HEK293 (cell line): ENCODE data around the gene GPR153.

ENCODE experiments used
- GLIS2 ChIP-seq: fragments of 450-650 bp; formaldehyde crosslinking; IDR thresholded peaks from 2 replicates; pipeline ENCODE4 v1.5.1; 2016; ENCODE audit warnings: missing biosample characterization, missing genetic modification characterization
- HOXD13 ChIP-seq: sonication (generic); formaldehyde crosslinking; IDR thresholded peaks from 2 replicates; pipeline ENCODE4 v1.8.0; 2022; ENCODE audit warnings: missing genetic modification reagents, borderline replicate concordance
- MEIS1 ChIP-seq: sonication (generic); formaldehyde crosslinking; IDR thresholded peaks from 2 replicates; pipeline ENCODE4 v1.8.1; 2022; ENCODE audit warnings: missing genetic modification reagents, mild to moderate bottlenecking, borderline replicate concordance
- OSR2 ChIP-seq: fragments of 450-650 bp; formaldehyde crosslinking; IDR thresholded peaks from 2 replicates; pipeline ENCODE4 v1.5.1; 2016; ENCODE audit warnings: missing biosample characterization, missing genetic modification characterization
- SETDB1 ChIP-seq: IDR thresholded peaks from one replicate; pipeline ENCODE4 v1.6.1; 2017; ENCODE audit warnings: mild to moderate bottlenecking, low read length, moderate library complexity, mixed read lengths; ENCODE audit not compliant: insufficient read length
- SP3 ChIP-seq: fragments of 450-650 bp; formaldehyde crosslinking; IDR thresholded peaks from 2 replicates; pipeline ENCODE4 v1.5.1; 2016; ENCODE audit warnings: missing biosample characterization, missing genetic modification characterization
- TRIM28 ChIP-seq: IDR thresholded peaks from 2 replicates; pipeline ENCODE4 v1.6.1; 2011; ENCODE audit warnings: low read length, control low read depth, borderline replicate concordance
- WT1 ChIP-seq: fragments of 450-650 bp; formaldehyde crosslinking; IDR thresholded peaks from 2 replicates; pipeline ENCODE4 v1.5.1; 2016; ENCODE audit warnings: missing biosample characterization, missing genetic modification characterization
- YY2 ChIP-seq: fragments of 450-650 bp; formaldehyde crosslinking; IDR thresholded peaks from 2 replicates; pipeline ENCODE4 v1.5.1; 2016; ENCODE audit warnings: missing biosample characterization, missing genetic modification characterization
- ZBTB1 ChIP-seq: fragments of 450-650 bp; formaldehyde crosslinking; IDR thresholded peaks from 2 replicates; pipeline ENCODE4 v1.5.1; 2016; ENCODE audit warnings: missing biosample characterization, missing genetic modification characterization
- ZIC2 ChIP-seq: fragments of 450-650 bp; formaldehyde crosslinking; IDR thresholded peaks from 2 replicates; pipeline ENCODE4 v1.5.1; 2016; ENCODE audit warnings: missing biosample characterization, missing genetic modification characterization
- ZNF132 ChIP-seq: fragments of 450-650 bp; formaldehyde crosslinking; IDR thresholded peaks from 2 replicates; pipeline ENCODE4 v1.5.1; 2017; ENCODE audit warnings: missing biosample characterization, missing genetic modification characterization, borderline replicate concordance
- ZNF157 ChIP-seq: fragments of 450-650 bp; formaldehyde crosslinking; IDR thresholded peaks from 2 replicates; pipeline ENCODE4 v1.5.1; 2016; ENCODE audit warnings: missing biosample characterization, missing genetic modification characterization
- ZNF248 ChIP-seq: fragments of 450-650 bp; formaldehyde crosslinking; IDR thresholded peaks from 2 replicates; pipeline ENCODE4 v1.5.1; 2017; ENCODE audit warnings: missing biosample characterization, missing genetic modification characterization
- ZNF274 ChIP-seq, 2 experiments: fragments of 200-500 bp in 1 of 2; fragments of 450-650 bp in 1 of 2; sonication (Bioruptor generic) in 1 of 2; formaldehyde crosslinking in 1 of 2; IDR thresholded peaks; 2 replicates each; pipeline versions ENCODE4 v1.5.1 to v1.6.1; 2014 to 2016; ENCODE audit warnings: borderline replicate concordance in 1 of 2, inconsistent platforms in 1 of 2, low read length in 1 of 2, missing biosample characterization in 1 of 2, missing genetic modification characterization in 1 of 2
- ZNF350 ChIP-seq: fragments of 450-650 bp; formaldehyde crosslinking; IDR thresholded peaks from 2 replicates; pipeline ENCODE4 v1.5.0; 2017; ENCODE audit warnings: missing biosample characterization, mild to moderate bottlenecking, missing genetic modification characterization
- ZNF394 ChIP-seq: fragments of 450-650 bp; formaldehyde crosslinking; IDR thresholded peaks from 2 replicates; pipeline ENCODE4 v1.5.1; 2016; ENCODE audit warnings: missing biosample characterization, missing genetic modification characterization, mild to moderate bottlenecking, moderate library complexity, borderline replicate concordance
- ZNF558 ChIP-seq: fragments of 450-650 bp; formaldehyde crosslinking; IDR thresholded peaks from 2 replicates; pipeline ENCODE4 v1.5.1; 2016; ENCODE audit warnings: missing biosample characterization, missing genetic modification characterization
- ZNF621 ChIP-seq: fragments of 450-650 bp; formaldehyde crosslinking; IDR thresholded peaks from 2 replicates; pipeline ENCODE4 v1.5.1; 2017; ENCODE audit warnings: missing biosample characterization, missing genetic modification characterization
- ZNF707 ChIP-seq: fragments of 450-650 bp; formaldehyde crosslinking; IDR thresholded peaks from 2 replicates; pipeline ENCODE4 v1.5.1; 2016; ENCODE audit warnings: missing biosample characterization, missing genetic modification characterization
- ZNF777 ChIP-seq: fragments of 450-650 bp; formaldehyde crosslinking; IDR thresholded peaks from 2 replicates; pipeline ENCODE4 v1.5.1; 2017; ENCODE audit warnings: missing biosample characterization, missing genetic modification characterization, borderline replicate concordance
- ZNF791 ChIP-seq: fragments of 450-650 bp; formaldehyde crosslinking; IDR thresholded peaks from 2 replicates; pipeline ENCODE4 v1.5.1; 2016; ENCODE audit warnings: missing biosample characterization, missing genetic modification characterization
- ZNF792 ChIP-seq: fragments of 450-650 bp; formaldehyde crosslinking; IDR thresholded peaks from 2 replicates; pipeline ENCODE4 v1.5.1; 2016; ENCODE audit warnings: missing biosample characterization, missing genetic modification characterization
- TF ChIP-seq, protein P1 (sequence below): fragments of 450-650 bp; formaldehyde crosslinking; IDR thresholded peaks from 2 replicates; pipeline ENCODE4 v1.5.1; 2016; ENCODE audit warnings: missing biosample characterization, missing genetic modification characterization, borderline replicate concordance
- TF ChIP-seq, protein P2 (sequence below): fragments of 450-650 bp; formaldehyde crosslinking; IDR thresholded peaks from 2 replicates; pipeline ENCODE4 v1.5.1; 2016; ENCODE audit warnings: missing biosample characterization, missing genetic modification characterization
- TF ChIP-seq, protein P3 (sequence below): fragments of 450-650 bp; formaldehyde crosslinking; IDR thresholded peaks from 2 replicates; pipeline ENCODE4 v1.5.1; 2016; ENCODE audit warnings: missing biosample characterization, missing genetic modification characterization
- TF ChIP-seq, protein P4 (sequence below): fragments of 450-650 bp; formaldehyde crosslinking; IDR thresholded peaks from 2 replicates; pipeline ENCODE4 v1.5.1; 2017; ENCODE audit warnings: missing biosample characterization, missing genetic modification characterization
- TF ChIP-seq, protein P5 (sequence below): fragments of 450-650 bp; formaldehyde crosslinking; IDR thresholded peaks from 2 replicates; pipeline ENCODE4 v1.5.1; 2016; ENCODE audit warnings: missing biosample characterization, missing genetic modification characterization
- TF ChIP-seq, protein P6 (sequence below): fragments of 450-650 bp; formaldehyde crosslinking; IDR thresholded peaks from 2 replicates; pipeline ENCODE4; 2016; ENCODE audit warnings: missing biosample characterization, missing genetic modification characterization

GPR153 gene

DNA sequence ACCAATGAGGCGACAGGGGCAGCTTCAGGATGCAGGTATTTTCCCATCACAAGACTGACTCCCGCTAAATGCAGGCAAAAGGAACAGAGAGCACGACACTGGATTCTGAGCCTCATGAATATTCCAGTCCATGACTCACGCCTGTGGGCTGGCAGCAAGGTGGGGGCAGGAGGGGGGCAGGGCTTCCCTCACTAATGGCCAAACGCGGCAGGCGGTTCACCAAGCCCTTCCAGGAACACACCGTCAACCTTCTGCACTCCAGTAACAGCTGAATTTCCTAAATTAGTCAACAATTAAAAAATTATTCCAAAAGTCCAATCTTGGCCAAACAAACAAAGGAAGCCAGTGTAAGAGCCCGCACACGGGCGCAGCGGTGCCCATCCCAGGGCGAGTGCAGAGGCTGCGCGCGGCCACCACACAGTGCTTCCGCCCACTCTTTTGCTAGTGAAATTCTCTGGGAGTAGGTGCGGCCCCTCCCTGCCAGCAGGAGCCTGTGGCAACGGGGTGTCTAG is 12.5 kb upstream of the GPR153 start (continued):
- TF ChIP-seq, protein P1, sequence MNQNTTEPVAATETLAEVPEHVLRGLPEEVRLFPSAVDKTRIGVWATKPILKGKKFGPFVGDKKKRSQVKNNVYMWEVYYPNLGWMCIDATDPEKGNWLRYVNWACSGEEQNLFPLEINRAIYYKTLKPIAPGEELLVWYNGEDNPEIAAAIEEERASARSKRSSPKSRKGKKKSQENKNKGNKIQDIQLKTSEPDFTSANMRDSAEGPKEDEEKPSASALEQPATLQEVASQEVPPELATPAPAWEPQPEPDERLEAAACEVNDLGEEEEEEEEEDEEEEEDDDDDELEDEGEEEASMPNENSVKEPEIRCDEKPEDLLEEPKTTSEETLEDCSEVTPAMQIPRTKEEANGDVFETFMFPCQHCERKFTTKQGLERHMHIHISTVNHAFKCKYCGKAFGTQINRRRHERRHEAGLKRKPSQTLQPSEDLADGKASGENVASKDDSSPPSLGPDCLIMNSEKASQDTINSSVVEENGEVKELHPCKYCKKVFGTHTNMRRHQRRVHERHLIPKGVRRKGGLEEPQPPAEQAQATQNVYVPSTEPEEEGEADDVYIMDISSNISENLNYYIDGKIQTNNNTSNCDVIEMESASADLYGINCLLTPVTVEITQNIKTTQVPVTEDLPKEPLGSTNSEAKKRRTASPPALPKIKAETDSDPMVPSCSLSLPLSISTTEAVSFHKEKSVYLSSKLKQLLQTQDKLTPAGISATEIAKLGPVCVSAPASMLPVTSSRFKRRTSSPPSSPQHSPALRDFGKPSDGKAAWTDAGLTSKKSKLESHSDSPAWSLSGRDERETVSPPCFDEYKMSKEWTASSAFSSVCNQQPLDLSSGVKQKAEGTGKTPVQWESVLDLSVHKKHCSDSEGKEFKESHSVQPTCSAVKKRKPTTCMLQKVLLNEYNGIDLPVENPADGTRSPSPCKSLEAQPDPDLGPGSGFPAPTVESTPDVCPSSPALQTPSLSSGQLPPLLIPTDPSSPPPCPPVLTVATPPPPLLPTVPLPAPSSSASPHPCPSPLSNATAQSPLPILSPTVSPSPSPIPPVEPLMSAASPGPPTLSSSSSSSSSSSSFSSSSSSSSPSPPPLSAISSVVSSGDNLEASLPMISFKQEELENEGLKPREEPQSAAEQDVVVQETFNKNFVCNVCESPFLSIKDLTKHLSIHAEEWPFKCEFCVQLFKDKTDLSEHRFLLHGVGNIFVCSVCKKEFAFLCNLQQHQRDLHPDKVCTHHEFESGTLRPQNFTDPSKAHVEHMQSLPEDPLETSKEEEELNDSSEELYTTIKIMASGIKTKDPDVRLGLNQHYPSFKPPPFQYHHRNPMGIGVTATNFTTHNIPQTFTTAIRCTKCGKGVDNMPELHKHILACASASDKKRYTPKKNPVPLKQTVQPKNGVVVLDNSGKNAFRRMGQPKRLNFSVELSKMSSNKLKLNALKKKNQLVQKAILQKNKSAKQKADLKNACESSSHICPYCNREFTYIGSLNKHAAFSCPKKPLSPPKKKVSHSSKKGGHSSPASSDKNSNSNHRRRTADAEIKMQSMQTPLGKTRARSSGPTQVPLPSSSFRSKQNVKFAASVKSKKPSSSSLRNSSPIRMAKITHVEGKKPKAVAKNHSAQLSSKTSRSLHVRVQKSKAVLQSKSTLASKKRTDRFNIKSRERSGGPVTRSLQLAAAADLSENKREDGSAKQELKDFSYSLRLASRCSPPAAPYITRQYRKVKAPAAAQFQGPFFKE (tag by site-specific recombination): no peak
- TF ChIP-seq ZNF157 (tag by site-specific recombination) (no peak), ZNF274 (IDR thresholded peaks at IDR 0.05; ENCODE audit: low read length) (no peak), ZNF274 (tag by site-specific recombination; IDR thresholded peaks at IDR 0.05; ENCODE audit: borderline replicate concordance) (no peak), ZNF791 (tag by site-specific recombination) (no peak), OSR2 (tag by site-specific recombination) (no peak), ZNF558 (tag by site-specific recombination) (no peak), ZNF777 (tag by site-specific recombination) (no peak), ZNF132 (no peak), ZNF394 (no peak), ZNF248 (tag by site-specific recombination) (no peak), MEIS1 (CRISPR knock-in tag) (no peak), SETDB1 (no peak), SP3 (no peak), ZBTB1 (no peak), TRIM28 (no peak), HOXD13 (CRISPR knock-in tag) (no peak), WT1 (tag by site-specific recombination) (no peak), ZNF792 (tag by site-specific recombination) (no peak), ZIC2 (tag by site-specific recombination) (peak; percentile 45; the same call in 1 of the 2 replicates), GLIS2 (tag by site-specific recombination) (peak; percentile 33; the same call in 1 of the 2 replicates), YY2 (tag by site-specific recombination) (no peak), ZNF621 (tag by site-specific recombination) (no peak), ZNF707 (tag by site-specific recombination) (no peak), ZNF350 (no peak)
- TF ChIP-seq, protein P2, sequence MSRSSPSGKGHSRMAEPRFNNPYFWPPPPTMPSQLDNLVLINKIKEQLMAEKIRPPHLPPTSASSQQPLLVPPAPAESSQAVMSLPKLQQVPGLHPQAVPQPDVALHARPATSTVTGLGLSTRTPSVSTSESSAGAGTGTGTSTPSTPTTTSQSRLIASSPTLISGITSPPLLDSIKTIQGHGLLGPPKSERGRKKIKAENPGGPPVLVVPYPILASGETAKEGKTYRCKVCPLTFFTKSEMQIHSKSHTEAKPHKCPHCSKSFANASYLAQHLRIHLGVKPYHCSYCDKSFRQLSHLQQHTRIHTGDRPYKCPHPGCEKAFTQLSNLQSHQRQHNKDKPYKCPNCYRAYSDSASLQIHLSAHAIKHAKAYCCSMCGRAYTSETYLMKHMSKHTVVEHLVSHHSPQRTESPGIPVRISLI: no peak
- TF ChIP-seq, protein P3, sequence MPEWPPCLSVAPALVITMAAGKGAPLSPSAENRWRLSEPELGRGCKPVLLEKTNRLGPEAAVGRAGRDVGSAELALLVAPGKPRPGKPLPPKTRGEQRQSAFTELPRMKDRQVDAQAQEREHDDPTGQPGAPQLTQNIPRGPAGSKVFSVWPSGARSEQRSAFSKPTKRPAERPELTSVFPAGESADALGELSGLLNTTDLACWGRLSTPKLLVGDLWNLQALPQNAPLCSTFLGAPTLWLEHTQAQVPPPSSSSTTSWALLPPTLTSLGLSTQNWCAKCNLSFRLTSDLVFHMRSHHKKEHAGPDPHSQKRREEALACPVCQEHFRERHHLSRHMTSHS (tag by site-specific recombination): no peak
- TF ChIP-seq, protein P4, sequence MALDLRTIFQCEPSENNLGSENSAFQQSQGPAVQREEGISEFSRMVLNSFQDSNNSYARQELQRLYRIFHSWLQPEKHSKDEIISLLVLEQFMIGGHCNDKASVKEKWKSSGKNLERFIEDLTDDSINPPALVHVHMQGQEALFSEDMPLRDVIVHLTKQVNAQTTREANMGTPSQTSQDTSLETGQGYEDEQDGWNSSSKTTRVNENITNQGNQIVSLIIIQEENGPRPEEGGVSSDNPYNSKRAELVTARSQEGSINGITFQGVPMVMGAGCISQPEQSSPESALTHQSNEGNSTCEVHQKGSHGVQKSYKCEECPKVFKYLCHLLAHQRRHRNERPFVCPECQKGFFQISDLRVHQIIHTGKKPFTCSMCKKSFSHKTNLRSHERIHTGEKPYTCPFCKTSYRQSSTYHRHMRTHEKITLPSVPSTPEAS (tag by site-specific recombination): no peak
- TF ChIP-seq, protein P5, sequence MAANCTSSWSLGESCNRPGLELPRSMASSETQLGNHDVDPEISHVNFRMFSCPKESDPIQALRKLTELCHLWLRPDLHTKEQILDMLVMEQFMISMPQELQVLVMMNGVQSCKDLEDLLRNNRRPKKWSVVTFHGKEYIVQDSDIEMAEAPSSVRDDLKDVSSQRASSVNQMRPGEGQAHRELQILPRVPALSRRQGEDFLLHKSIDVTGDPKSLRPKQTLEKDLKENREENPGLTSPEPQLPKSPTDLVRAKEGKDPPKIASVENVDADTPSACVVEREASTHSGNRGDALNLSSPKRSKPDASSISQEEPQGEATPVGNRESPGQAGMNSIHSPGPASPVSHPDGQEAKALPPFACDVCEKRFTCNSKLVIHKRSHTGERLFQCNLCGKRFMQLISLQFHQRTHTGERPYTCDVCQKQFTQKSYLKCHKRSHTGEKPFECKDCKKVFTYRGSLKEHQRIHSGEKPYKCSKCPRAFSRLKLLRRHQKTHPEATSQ (tag by site-specific recombination): no peak
- TF ChIP-seq, protein P6, sequence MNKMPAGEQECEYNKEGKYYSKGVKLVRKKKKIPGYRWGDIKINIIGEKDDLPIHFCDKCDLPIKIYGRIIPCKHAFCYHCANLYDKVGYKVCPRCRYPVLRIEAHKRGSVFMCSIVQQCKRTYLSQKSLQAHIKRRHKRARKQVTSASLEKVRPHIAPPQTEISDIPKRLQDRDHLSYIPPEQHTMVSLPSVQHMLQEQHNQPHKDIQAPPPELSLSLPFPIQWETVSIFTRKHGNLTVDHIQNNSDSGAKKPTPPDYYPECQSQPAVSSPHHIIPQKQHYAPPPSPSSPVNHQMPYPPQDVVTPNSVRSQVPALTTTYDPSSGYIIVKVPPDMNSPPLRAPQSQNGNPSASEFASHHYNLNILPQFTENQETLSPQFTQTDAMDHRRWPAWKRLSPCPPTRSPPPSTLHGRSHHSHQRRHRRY (tag by site-specific recombination): no peak
